Measurements from ENCODE around the gene RFWD3.
"Not testable (repeated sequence)": the region's sequence is repeated elsewhere in the genome, so short reads cannot be mapped to it uniquely, and the experiment has no call there.

The RFWD3 gene, protein sequence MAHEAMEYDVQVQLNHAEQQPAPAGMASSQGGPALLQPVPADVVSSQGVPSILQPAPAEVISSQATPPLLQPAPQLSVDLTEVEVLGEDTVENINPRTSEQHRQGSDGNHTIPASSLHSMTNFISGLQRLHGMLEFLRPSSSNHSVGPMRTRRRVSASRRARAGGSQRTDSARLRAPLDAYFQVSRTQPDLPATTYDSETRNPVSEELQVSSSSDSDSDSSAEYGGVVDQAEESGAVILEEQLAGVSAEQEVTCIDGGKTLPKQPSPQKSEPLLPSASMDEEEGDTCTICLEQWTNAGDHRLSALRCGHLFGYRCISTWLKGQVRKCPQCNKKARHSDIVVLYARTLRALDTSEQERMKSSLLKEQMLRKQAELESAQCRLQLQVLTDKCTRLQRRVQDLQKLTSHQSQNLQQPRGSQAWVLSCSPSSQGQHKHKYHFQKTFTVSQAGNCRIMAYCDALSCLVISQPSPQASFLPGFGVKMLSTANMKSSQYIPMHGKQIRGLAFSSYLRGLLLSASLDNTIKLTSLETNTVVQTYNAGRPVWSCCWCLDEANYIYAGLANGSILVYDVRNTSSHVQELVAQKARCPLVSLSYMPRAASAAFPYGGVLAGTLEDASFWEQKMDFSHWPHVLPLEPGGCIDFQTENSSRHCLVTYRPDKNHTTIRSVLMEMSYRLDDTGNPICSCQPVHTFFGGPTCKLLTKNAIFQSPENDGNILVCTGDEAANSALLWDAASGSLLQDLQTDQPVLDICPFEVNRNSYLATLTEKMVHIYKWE

DNA sequence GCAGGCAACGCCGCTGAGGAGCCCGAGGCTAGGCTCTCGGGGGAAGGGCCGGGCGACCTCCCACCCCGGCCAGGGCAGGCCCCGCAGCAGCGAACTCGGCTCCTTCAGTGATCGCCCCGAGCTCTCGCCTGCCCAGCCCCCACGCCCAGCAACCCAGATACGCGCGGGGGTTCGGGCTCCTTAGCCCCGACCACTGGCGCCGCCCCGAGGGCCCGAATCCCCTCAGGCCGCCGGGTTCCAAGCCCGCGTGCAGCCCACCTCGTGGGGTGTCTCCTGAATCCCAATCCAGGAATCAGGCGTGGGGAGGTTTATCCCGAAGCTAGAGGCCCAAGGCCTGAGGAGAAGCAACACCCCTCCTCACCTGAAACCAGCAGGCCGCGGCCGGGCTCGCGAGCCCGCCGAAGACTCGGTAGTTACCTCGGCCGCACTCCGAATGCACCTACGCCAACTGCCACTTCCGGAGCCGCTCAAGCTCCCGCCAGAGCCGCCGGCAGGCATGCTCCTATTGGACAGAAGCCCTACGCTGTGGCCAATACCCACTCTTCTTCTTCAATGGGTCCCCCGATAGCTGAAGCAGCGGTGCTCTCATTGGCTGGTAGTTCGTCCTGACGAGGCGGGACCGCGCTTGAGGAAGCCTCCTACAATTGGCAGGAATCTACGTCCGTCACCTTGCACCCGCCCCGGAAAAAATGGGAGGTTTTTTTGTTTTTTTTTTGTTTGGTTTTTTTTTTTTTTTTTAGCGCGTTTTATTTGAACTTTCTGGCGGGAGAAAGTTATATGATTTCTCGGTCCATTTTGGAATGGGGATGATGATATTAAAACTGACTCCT lies at the start of gene RFWD3:
Gene RFWD3 (minus strand): TSS at position 453 of the 830 bp plus-strand sequence. CDS start 5,428 bp downstream, outside the sequence.
- peak; percentile 91 for DNase-seq

DNA sequence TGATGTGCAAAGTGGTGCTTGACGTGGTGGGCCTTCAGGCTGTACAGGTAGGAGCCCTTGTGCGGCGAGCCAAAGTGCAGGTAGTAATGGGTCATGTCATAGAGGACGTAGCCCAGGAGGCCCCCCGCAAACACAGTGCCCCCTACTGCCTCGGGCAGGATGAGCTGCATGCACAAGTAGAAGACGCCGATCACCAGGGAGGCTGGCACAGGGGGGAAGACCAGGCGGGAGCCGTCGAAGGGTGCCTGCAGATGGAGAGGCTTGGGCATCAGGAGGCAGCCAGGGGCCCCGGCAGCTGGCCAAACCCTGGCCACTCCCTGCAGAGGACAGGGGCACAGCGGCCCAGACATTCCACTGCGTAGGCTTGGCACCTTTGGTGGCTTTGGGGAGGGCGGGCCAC lies 49.7 kb upstream of the RFWD3 start:
- DNase-seq, result no peak

DNA sequence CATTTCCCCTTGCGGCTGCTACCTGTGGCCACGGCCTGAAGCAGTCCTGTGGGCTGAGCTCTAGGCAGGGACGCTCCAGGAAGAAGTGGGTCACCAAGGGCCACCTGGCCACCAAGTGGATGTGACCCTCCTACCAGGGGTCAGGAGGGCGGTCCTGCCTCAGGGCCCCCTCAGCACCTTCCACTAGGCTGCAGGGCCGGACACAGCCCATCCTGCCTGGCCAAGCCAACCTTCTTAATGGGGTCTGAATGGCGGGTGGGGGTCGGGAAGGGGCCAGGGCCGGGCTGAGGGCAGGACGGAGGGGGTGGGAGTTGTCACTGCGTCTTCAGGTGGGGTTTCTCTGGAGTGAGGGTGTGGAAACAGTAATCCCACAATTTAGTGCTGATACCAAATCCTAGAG lies 47.2 kb upstream of the RFWD3 start:
- DNase-seq, result no peak

DNA sequence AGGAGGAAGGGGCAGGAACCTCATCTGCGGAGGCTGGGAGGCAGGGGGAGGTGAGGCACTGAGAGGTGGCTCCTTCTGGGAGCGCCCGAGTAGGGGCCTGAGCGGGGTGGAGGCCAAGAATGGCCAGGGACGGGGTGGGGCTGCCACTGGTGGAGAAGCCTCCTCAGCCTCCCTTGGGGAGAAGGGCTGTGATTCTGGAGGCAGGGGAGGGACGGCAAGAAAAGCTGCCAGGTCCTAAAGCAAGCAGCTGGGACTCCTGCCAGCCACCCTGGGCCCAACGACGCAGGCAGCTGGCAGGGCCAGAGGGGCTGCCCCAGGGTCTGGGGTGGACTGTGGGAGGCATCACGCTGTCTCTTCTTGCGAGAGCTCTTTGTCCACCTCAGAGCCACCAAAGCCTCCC lies 46.6 kb upstream of the RFWD3 start:
- DNase-seq, result no peak

DNA sequence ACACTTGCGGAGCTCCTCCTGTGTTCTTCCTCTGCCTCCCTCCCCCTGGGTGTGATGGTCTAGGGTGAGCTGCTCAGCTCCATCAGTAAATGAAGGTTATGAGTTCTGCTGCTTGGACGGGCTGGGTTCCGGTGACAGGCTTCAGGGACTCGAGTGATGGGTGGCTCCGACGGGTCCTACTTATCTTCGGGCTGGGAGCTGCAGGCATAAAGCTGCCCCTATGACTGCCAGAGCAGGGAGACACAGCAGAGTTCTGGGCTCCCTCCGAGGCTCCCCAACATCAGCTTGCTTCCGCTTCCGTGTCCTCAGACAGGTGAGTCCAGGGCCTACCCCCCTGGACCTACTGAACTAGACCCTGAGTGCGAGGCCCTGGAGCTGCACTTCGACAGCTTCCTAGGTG lies 45.3 kb upstream of the RFWD3 start:
- no peak for DNase-seq

DNA sequence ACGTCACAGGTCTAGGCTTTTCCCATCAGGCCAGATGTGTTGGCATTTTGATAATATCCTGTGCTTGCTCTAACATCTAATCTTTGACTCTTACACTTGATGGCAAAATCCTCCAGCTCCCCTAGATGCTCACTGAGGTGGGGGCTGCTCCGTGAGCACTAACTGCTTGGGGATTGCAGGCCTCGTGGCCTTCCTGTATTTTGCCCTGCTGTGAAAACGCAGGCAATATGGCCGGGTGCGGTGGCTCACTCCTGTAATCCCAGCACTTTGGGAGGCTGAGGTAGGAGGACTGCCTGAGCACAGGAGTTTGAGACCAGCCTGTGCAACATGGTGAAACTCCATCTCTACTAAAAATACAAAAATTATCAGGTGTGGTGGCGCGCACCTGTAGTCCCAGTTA lies 43.7 kb upstream of the RFWD3 start:
- no peak for DNase-seq

DNA sequence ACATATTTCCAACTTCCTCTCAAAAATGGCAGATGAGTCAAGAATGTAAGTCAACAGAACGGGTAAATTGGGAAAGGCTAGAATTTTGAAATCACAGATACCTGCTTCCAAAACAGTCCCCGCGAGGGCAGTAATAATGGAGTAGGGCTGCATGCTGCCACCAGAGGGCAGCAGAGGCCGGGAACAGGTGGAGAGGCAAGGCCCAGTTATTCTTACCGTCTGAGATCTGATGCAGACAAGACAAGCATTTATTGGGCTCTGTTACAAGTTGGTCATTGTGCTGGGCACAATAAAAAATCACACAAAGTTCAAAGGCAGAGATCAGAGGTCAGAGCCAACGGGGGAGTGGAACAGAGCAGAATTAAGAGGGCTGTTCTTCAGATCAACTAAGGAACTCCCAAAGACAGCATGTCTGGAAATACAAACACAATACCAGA lies 42.8 kb upstream of the RFWD3 start:
- no peak for DNase-seq

DNA sequence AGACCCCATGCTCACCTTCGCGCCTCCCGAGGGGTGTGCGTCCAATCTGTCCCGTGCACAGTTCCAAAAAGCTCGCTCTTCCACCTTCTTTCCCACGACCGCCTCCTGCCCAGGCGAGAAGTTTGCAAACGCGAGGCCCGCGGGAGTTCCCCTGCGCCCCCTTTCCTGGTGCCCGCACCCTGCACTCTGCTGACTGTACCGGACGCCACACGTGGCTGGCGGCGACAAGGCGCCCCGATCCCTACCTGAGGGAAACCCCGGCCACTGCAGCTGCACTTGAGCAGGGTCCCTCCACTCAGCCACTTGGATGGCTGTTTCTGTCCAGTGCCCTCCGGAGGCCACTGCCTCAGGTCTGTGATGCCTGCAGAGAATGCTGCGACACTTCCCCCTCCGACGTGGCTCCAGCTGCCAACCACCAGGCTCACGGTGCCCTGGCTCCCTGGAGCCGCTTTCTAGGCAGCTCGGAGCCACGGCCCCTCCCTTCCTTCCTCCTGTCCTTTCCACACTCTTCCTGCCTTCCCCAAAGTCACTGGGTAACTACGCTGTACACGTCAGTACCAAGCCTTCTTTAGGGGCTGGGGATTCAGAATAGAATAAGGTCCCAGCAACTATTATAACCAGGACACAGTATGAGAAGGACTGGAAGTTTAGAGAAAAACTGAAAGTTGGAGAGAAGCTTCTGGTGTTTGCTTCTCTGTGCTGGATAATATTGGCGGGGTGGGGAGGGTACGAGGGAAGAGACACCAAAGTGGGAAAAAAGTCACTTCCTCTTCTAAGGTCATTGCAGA lies 34.0 kb upstream of the RFWD3 start, which contains the start of gene MLKL:
Gene MLKL (minus strand): TSS at position 425 of the 788 bp plus-strand sequence. CDS start 5,105 bp downstream, outside the sequence.
- no peak for DNase-seq

DNA sequence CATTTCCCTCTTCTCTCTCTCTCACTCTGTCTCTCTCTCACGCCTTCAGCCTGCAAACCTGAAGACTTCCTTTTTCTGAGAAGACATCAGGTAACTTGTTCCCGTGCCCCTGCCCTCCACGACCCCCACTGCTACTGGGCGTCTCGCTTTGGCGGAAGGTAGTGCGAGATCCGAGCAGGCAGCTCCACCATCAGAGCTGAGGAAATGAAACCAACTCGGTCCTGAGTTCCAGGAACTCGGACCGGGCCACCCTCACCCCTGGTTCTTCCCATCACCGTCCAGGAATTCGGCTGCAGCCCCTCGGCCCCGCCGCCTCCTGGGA lies 33.4 kb upstream of the RFWD3 start:
- no peak for DNase-seq

DNA sequence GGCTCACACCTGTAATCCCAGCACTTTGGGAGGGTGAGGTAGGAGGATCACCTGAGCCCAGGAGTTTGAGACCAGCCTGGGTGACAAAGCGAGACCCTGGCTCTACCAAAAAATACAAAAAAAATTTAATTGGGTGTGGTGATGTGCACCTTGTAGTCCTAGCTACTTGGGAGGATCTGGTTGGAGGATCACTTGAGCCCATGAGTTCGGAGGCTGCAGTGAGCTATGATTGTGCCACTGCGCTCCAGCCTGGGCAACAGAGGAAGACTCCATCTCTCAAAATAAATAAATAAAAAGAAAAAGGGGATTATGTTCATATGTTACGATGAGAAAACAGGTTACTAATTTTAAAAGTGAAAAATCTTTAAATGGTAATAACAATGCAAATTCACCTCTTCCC lies 33.0 kb upstream of the RFWD3 start:
- no peak for DNase-seq

DNA sequence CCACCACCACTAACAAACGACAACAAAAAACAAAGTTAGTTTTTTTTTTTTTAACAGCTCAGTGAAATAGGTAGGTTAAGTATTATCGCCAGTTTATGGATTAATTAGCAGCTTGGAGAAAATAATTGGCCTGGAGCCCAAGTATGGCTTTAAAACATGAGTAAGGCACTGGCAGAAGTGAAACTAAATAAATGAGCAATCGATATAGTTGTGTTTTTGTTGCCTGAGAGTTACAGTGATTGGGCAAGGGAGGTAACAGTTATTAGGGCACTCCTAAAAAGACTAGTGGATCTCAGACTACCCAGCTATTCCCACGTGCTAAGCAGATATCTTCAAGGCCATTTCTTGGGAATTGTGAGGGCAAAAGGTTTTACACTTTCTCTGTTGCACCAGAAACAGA lies 31.5 kb upstream of the RFWD3 start:
- no peak for DNase-seq

DNA sequence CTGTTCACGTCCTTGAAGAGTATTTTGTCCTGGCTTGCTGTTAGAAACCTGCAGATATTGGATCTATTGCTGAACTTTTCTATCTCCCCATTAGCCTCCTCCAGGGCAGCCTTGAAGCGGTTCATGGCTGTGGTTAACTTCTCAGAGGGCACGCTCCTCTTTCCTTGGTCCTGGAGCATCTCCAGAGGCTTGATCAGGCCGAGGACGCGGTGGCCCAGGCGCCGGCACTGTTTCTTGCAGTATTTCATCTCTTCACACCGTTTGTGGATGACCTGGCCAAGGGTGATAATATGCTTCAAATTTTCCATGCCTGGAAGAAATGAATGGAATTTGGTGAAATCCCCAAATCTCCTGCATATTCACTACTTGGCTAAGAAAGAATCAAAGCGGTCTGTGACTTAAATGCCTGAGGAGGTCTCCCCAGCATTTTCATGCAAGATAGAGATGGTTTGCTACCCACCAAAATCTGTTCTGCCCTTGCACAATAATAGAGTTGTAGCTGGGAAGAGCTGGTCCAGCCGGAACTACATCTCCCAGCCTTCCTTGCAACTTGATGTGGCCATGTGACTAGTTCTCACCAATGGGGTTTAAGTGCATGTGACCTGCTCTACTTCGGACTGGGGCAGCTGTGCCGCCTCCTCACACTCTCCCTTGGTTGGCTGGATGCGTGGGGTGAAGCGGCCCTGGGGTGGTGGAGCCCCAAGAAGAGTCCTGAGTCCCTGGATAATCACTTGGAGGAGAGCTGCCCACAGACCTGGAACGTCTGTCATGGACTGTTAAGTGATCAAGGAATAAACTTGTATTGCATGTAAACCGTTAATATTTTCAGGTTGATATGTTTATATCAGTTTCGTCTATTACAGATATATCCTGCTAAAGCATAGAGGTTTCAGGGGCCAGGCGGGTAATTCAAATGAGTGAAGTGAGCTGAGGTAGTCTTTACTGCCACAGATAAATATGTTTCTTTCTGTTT lies 29.1 kb upstream of the RFWD3 start:
- peak; percentile 47 for DNase-seq

DNA sequence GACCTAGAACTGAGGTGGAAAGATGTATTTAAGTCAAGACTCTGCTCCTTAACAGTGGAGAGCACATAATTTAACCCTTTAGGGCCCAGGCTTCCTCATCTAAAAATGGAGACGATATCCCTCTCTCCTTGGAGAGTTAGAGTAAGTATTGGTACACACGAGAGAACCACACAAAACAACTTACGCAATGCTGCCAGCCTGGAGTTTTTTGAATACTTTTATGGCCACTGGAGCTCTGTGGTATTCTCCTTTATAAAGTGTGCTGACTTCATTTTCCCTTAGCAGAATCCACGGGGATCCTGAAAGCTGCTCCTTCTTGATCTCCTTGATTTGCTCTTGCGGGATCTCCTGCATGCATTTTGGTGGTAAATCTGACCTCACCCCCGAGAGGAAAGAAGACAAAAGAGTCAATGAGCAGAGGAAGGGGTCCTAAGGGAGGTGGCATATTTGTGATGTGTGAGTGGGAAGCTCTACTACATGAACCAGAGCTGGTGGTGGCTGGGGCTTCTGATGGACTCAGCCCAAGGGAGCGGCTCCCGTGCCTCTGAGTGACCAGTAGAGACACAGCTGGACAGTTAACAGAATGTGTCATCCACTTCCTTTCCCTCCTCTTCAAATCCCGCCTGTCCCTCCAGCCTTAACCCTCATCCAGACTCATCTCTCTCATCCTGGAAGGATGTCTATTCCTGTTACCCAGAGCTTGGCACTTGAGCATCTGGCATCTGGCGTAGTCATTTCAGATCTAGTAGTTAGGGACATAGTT lies 24.6 kb upstream of the RFWD3 start:
- no peak for DNase-seq

DNA sequence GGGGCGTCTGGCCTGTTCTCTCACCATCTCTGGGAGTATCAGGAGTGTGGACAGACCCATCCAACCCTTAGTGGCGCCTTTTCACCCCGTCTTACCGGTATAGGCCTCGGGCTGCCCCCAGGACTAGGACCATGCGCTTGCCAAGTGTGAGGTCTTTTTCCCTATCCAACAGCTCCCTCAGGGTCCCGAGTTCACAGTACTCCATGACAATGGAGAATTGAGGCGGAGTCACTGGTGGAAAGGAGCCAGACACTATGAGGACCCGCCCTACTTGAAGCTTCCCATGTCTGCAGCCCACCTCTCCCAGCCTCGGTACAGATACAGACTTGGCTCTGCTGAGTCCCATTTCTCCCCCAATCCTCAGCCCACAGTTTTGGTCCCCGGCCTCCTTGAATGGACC lies 15.9 kb upstream of the RFWD3 start:
- DNase-seq, result no peak

DNA sequence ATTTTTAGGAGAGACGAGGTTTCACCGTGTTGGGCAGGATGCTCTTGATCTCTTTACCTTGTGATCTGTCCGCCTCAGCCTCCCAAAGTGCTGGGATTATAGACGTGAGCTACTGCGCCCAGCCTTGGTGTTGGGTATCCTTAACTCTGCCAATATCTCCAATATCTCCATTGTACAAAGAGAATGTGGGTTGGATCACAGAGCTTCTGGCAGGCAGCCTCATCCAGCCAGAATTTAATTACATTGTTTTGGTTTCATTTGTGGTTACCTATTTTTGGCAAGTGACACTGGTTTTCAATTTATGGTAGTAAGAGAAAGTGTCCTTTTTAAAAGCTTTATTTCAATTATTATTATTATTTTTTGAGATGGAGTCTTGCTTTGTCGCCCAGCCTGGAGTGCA lies 14.0 kb upstream of the RFWD3 start:
- no peak for DNase-seq

DNA sequence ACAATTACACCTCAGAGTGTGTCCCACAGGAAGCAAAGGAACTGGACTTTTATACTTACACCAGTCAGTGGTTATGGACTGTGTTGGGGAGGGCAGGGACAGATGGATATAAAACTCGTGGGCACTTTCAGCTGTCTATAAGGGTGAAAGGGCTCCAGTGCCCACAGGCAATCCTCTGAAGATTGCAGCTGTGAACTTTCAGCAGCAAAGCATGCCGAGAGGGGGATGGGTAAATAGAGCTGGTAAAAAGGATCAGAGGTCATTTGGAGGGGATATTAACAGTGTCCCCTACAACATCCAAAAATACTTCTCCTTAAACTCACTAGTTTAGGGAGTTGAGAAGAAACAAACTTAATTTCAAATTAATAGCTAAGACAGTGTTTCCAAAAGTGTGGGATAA lies 13.3 kb upstream of the RFWD3 start:
- no peak for DNase-seq

DNA sequence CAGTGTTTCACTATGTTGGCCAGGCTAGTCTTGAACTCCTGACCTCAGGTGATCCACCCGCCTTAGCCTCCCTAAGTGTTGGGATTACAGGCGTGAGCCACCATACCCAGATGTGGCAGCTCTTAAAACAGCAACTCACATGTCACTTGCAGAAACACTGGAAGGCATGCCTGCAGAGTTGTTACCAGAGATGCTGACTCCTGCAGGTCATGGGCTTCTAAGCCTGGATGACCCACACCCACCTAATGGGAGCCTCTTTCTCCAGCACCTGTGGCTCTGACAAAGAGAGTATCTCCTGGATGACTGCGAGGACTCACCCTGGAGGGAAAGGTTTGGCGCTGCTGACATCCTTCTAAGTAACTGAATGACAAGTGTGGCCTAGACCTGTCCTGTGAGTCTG lies 11.2 kb upstream of the RFWD3 start:
- no peak for DNase-seq

DNA sequence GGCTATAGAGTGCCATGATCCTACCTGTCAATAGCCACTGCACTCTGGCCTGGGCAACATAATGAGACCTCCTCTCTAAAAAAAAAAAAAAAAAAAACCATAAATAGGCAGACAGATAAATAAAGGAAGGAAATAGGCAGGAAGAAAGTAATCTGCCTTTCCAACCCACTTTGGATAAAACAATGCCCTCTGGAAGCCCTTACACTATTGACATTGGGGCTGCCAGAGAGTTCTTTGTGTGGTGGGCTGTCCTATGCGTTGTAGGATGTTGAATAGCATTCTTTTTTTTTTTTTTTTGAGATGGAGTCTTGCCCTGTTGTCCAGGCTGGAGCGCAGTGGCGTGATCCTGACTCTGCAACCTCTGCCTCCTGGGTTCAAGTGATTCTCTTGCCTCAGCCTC lies 7.2 kb upstream of the RFWD3 start:
- DNase-seq, result no peak

DNA sequence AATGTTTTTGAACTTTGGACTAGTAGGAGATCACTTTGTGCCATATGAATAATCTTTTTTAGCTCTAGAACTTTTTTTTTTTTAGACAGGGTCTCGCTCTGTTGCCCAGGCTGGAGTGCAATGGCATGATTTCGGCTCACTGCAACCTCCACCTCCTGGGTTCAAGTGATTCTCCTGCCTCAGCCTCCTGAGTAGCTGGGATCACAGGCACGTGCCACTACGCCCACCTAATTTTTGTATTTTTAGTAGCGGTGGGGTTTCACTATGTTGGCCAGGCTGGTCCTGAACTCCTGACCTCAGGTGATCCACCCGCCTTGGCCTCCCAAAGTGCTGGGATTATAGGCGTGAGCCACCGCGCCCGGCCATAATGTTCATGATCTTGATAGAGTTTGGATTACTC lies 2.2 kb upstream of the RFWD3 start:
- DNase-seq, result not testable (repeated sequence)

DNA sequence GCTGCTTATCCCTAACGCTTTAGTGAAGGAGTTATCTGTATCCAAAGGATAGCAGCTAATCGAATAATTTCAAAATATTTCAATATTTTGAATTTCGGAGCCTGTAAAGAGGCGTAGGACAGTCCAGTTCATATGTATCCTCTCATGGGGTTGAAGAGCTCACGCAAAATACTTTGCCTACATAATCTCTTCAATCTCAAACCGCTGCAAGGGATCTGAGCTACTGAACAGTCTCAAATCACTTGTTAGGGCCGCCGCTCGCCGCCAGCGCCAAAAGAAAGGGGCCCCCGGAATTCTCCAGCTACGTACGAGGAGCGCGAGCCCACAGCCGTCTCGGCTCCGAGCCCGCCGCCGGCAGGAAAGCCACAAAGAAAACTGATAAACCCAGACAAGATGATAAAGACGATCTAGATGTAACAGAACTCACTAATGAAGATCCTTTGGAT lies 601 bp upstream of the RFWD3 start:
- no peak for DNase-seq

Measured in SIG-M5 (cell line).